Esophagus muscularis mucosa (tissue), 4 donors: ENCODE results near the gene SLA2. TPM values are rescaled to one million over a fixed set of nuclear protein-coding genes. Genes with fewer than 3 reads are reported as not detected.
"Not testable (repeated sequence)": the region's sequence is repeated elsewhere in the genome, so short reads cannot be mapped to it uniquely, and the experiment has no call there.

ENCODE experiments used
- DNase-seq: peaks from one replicate; pipeline ENCODE4 v3.0.0-alpha.2; 2017; ENCODE audit errors: extremely low spot score
- H3K27ac ChIP-seq, 4 donors: fragments of 200-600 bp; sonication (generic); replicated peaks in 1 of 4; 1 replicate in 3 of 4; 2 replicates in 1 of 4; pipeline ENCODE4 v1.5.1; 2016 to 2019; ENCODE audit warnings: mild to moderate bottlenecking in 1 of 4
- H3K27me3 ChIP-seq, 4 donors: fragments of 200-600 bp; sonication (generic); one replicate each; pipeline versions ENCODE4 v1.5.1 to v1.6.0; 2016 to 2019
- H3K36me3 ChIP-seq, 4 donors: fragments of 200-600 bp; sonication (generic); one replicate each; pipeline ENCODE4 v1.5.1; 2016 to 2019
- H3K4me1 ChIP-seq, 4 donors: fragments of 200-600 bp; sonication (generic); one replicate each; pipeline ENCODE4 v1.5.1; 2016 to 2019
- H3K4me3 ChIP-seq, 4 donors: fragments of 200-600 bp; sonication (generic); 1 replicate in 2 of 4; 2 replicates in 2 of 4; pipeline ENCODE4 v1.5.1; 2016 to 2019; ENCODE audit warnings: mild to moderate bottlenecking in 4 of 4, moderate library complexity in 1 of 4
- H3K9me3 ChIP-seq, 4 donors: fragments of 200-600 bp; sonication (generic); 1 replicate in 3 of 4; 2 replicates in 1 of 4; pipeline ENCODE4 v1.5.1; 2016 to 2019
- EP300 ChIP-seq: sonication (generic); formaldehyde crosslinking; IDR thresholded peaks from one replicate; pipeline ENCODE4 v1.6.1; 2017; ENCODE audit warnings: antibody characterized with exemption
- POLR2A ChIP-seq: fragments of 450-650 bp; IDR thresholded peaks from one replicate; pipeline ENCODE4 v1.6.1; 2017; ENCODE audit warnings: antibody characterized with exemption, moderate library complexity, mild to moderate bottlenecking, low read depth
- POLR2AphosphoS5 ChIP-seq, 2 donors: sonication (generic); formaldehyde crosslinking; IDR thresholded peaks; one replicate each; pipeline ENCODE4 v1.6.1; 2017; ENCODE audit warnings: antibody characterized with exemption in 2 of 2
- WGBS: methylation state at CpG from one replicate; pipeline ENCODE4 v1.1.5; 2018; 5-methylcytosine and 5-hydroxymethylcytosine counted together
- intact Hi-C: fragments of 100-400 bp; cut with DNase I; formaldehyde crosslinking; loops from one replicate; pipeline ENCODE4 v1.15.1; 2023
- total RNA-seq, 4 donors: library from RNA; depleted of rRNA; stranded (reverse); fragments of >200 nt; gene quantifications; one replicate each; pipeline versions ENCODE4 v1.1.0 to v1.2.1, GENCODE V29; 2016
- TF ChIP-seq, protein P1 (sequence below), 3 experiments: fragments of 200-600 bp in 2 of 3; fragments of 450-650 bp in 1 of 3; sonication (generic) in 2 of 3; IDR thresholded peaks; one replicate each; pipeline ENCODE4 v1.5.1; 2017 to 2019; ENCODE audit warnings: antibody characterized with exemption in 3 of 3, mild to moderate bottlenecking in 2 of 3, moderate library complexity in 1 of 3

SLA2 gene, protein sequence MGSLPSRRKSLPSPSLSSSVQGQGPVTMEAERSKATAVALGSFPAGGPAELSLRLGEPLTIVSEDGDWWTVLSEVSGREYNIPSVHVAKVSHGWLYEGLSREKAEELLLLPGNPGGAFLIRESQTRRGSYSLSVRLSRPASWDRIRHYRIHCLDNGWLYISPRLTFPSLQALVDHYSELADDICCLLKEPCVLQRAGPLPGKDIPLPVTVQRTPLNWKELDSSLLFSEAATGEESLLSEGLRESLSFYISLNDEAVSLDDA
- under 1 TPM; 0.26 to 0.99 (median 0.35) TPM for total RNA-seq

DNA sequence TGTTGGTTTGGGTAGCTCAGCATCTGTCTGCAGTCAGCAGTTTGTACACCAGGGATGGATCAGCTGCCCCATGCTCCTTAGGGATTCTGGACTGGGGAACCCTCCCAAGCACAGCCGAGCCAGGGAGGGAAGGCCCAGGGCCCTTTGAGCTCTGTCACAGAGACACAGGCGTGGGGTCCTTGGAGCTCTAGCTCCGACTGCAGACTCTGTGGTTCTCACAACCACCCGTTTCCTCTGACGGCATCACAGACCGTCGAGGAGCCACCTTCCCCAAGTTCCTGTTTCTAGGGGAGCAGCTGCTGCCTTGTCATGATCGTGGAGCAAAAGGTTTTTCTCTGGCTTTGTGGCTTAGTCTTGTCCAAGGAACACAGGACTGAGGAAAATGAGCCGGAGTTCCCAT lies at the start of gene SLA2:
Gene SLA2, minus strand, starts transcription at position 199 of the 400 bp plus-strand sequence. CDS start 4,861 bp downstream, outside the sequence.
- Histone ChIP-seq H3K4me1 (no peaks in the 10 kb centered on the region), H3K27me3 (no peaks in the 10 kb centered on the region), H3K4me3 (no peak within 1 kb of the TSS), H3K36me3 (peaks cover 0 to 4% (median under 1%) of the 10 kb centered on the region in 4 donors), H3K9me3 (no peaks in the 10 kb centered on the region), H3K27ac (no peak within 1 kb of the TSS)
- TF ChIP-seq POLR2AphosphoS5 (IDR thresholded peaks at IDR 0.05) (no peak), EP300 (no peak), POLR2A (no peak)
- TF ChIP-seq, protein P1, sequence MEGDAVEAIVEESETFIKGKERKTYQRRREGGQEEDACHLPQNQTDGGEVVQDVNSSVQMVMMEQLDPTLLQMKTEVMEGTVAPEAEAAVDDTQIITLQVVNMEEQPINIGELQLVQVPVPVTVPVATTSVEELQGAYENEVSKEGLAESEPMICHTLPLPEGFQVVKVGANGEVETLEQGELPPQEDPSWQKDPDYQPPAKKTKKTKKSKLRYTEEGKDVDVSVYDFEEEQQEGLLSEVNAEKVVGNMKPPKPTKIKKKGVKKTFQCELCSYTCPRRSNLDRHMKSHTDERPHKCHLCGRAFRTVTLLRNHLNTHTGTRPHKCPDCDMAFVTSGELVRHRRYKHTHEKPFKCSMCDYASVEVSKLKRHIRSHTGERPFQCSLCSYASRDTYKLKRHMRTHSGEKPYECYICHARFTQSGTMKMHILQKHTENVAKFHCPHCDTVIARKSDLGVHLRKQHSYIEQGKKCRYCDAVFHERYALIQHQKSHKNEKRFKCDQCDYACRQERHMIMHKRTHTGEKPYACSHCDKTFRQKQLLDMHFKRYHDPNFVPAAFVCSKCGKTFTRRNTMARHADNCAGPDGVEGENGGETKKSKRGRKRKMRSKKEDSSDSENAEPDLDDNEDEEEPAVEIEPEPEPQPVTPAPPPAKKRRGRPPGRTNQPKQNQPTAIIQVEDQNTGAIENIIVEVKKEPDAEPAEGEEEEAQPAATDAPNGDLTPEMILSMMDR (IDR thresholded peaks at IDR 0.05): no peak
- 34% methylated on average over 9 of the region's 9 CpGs for WGBS
- DNase-seq: no peak
- intact Hi-C loops: no loop called here

DNA sequence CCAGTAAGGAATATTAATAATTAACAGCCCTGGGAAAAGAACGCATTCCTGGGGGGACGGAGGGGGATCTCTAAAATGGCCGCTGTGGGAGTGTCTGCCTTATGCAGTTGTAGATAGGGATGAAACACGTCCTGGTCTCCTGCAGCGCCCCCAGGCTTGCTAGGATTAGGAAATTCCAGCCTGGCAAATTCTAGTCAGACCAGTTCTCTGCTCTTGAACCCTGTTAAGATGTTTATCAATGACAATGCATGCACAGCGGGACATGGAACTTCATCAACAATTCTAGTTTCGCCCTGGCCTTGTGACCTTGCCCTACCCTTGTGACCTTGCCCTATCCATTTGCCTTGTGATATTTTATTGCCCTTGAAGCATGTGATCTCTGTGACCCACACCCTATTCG lies 49.5 kb upstream of the SLA2 start:
- DNase-seq, H3K4me3 ChIP-seq, intact Hi-C loops, H3K27me3 ChIP-seq, H3K27ac ChIP-seq, H3K4me1 ChIP-seq, H3K9me3 ChIP-seq: not testable (repeated sequence)
- WGBS: 97% methylated on average over 8 of the region's 8 CpGs
- H3K36me3 ChIP-seq: peaks cover 0 to 14% (median 5%) of the 10 kb centered on the region in 4 donors

DNA sequence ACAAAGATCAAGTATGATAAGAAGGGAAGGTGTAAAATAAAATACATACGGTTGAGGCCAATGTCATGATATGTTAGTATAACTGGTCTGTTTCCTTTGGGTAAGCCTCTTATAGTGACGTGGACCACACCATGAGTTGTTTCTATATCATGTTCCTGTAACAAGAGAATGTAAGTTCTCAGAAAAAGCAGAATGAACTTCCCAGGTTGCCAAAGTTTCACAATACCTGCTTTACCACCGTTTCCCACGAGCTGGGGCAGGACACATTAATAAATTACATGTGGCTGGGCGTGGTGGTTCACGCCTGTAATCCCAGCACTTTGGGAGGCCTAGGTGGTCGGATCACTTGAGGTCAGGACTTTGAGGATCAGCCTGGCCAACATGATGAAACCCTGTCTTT lies 42.6 kb upstream of the SLA2 start:
- no peak overlapping the region for H3K4me3 ChIP-seq
- H3K27me3 ChIP-seq: no peaks in the 10 kb centered on the region
- no peak for DNase-seq
- no peaks in the 10 kb centered on the region for H3K4me1 ChIP-seq
- no peaks in the 10 kb centered on the region for H3K9me3 ChIP-seq
- no peak for TF ChIP-seq POLR2A
- TF ChIP-seq EP300: no peak
- no peak for TF ChIP-seq POLR2AphosphoS5 (IDR thresholded peaks at IDR 0.05)
- TF ChIP-seq, protein P1 (IDR thresholded peaks at IDR 0.05): no peak
- WGBS: 91% methylated on average over 7 of the region's 7 CpGs
- H3K36me3 ChIP-seq: peaks cover 10 to 51% (median 30%) of the 10 kb centered on the region in 4 donors
- no peak overlapping the region for H3K27ac ChIP-seq
- intact Hi-C loops: no loop called here

DNA sequence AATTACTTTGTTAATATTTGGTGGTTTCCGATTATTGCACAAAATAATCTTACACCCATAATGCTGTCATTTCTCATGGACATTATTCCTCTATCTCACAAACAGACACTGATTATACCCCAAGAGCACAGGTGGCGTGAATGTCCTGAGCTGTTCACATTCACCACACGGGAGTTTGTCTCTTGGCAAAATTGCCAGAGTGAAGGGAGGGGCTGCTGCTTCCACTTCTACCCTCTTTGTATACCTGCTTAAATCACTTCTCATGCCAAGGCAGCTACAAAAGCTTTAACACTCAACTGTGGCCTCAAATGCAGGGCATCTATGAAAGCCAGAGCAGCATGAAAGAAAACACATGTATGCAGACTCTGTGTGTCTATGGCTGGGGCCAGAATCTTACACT lies 41.9 kb upstream of the SLA2 start:
- Histone ChIP-seq H3K36me3 (peaks cover 10 to 59% (median 32%) of the 10 kb centered on the region in 4 donors), H3K27ac (no peak overlapping the region), H3K4me3 (no peak overlapping the region), H3K9me3 (no peaks in the 10 kb centered on the region), H3K4me1 (no peaks in the 10 kb centered on the region), H3K27me3 (no peaks in the 10 kb centered on the region)
- no peak for TF ChIP-seq POLR2AphosphoS5 (IDR thresholded peaks at IDR 0.05)
- TF ChIP-seq EP300: no peak
- TF ChIP-seq POLR2A: no peak
- DNase-seq: no peak
- intact Hi-C loops: no loop called here
- WGBS: 85% methylated on average over 3 of the region's 3 CpGs

DNA sequence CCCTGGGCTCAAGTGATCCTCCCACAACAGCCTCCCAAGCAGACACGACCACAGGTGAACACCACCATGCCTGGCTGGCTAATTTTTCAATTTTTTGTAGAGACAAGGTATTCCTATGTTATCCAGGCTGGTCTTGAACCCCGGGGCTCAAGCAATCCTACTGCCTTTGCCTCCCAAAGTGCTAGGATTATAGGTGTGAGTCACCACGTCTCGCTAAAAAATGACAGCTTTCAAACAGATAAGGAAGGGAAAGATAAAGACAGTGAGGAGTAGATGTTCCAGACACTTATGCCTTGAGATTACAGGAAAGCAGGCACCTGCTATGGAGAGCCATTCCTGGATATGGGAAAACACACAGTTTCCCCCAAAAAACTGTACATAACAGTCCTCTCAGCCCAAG lies 40.9 kb upstream of the SLA2 start:
- no peak overlapping the region for H3K4me3 ChIP-seq
- 92% methylated on average over 4 of the region's 4 CpGs for WGBS
- no peaks in the 10 kb centered on the region for H3K9me3 ChIP-seq
- peaks cover 13 to 68% (median 38%) of the 10 kb centered on the region in 4 donors for H3K36me3 ChIP-seq
- H3K4me1 ChIP-seq: no peaks in the 10 kb centered on the region
- no peaks in the 10 kb centered on the region for H3K27me3 ChIP-seq
- intact Hi-C loops: no loop called here
- TF ChIP-seq EP300 (no peak), POLR2A (no peak), POLR2AphosphoS5 (IDR thresholded peaks at IDR 0.05) (no peak)
- TF ChIP-seq, protein P1 (IDR thresholded peaks at IDR 0.05): no peak
- H3K27ac ChIP-seq: no peak overlapping the region
- no peak for DNase-seq

DNA sequence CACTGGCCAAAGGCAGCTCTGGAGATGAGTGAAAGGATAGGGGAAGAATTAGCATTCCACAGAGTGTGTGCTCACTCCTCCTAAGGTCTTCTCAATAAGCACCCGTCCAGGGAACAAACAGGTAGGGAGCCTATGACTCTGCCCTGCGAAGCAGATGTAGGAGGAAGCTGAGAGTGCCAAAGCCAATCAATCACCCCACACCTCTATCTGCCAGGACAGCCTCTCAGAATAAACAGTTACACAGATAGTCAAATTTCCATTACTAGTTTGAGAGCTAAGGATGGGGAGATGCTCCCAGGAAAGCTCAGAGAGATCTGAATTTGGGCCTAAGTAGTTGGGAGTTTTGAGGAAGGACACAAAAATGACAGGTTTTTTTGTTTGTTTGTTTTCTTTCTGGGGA lies 40.5 kb upstream of the SLA2 start:
- intact Hi-C loops: no loop called here
- H3K27me3 ChIP-seq: no peaks in the 10 kb centered on the region
- 72% methylated on average over 2 of the region's 2 CpGs for WGBS
- H3K9me3 ChIP-seq: no peaks in the 10 kb centered on the region
- peaks cover 13 to 71% (median 41%) of the 10 kb centered on the region in 4 donors for H3K36me3 ChIP-seq
- no peak overlapping the region for H3K4me3 ChIP-seq
- DNase-seq: no peak
- TF ChIP-seq EP300: no peak
- TF ChIP-seq POLR2AphosphoS5 (IDR thresholded peaks at IDR 0.05): no peak
- TF ChIP-seq, protein P1 (IDR thresholded peaks at IDR 0.05): no peak
- no peak for TF ChIP-seq POLR2A
- H3K27ac ChIP-seq: no peak overlapping the region
- no peaks in the 10 kb centered on the region for H3K4me1 ChIP-seq
